Activated CD4-positive, alpha-beta T cell treated with anti-CD3 and anti-CD28 coated beads, Interleukin-2, amount 10 ng/mL, durations not matched to agents 7 days and 5 days (primary cell): ENCODE data around the gene ASAP2. TPM values are rescaled to one million over a fixed set of nuclear protein-coding genes. Genes with fewer than 3 reads are reported as not detected.

Source experiments
- CTCF ChIA-PET: fragments of 350-600 bp; sonication (Branson Sonifier 250); formaldehyde crosslinking; loops from one replicate; lab custom pipeline; 2021; ENCODE audit warnings: antibody characterized with exemption; lab: Charles Lee
- POLR2A ChIA-PET: fragments of 350-600 bp; sonication (Branson Sonifier 250); formaldehyde crosslinking; loops from one replicate; lab custom pipeline; 2021; ENCODE audit warnings: antibody characterized with exemption; lab: Charles Lee
- DNase-seq: peaks from one replicate; pipeline ENCODE4 v3.0.0-alpha.2; 2020
- H3K27ac Mint-ChIP-seq: one replicate; pipeline ENCODE4 v1.8.0; 2021; ENCODE audit warnings: mild to moderate bottlenecking, moderate library complexity, mixed read lengths
- H3K27me3 Mint-ChIP-seq: one replicate; pipeline ENCODE4 v1.8.0; 2021; ENCODE audit warnings: mixed read lengths
- H3K36me3 Mint-ChIP-seq: one replicate; pipeline ENCODE4 v1.8.0; 2021; ENCODE audit warnings: low read depth, mixed read lengths
- H3K4me1 Mint-ChIP-seq: one replicate; pipeline ENCODE4 v1.8.0; 2021; ENCODE audit warnings: mixed read lengths
- H3K4me3 Mint-ChIP-seq: one replicate; pipeline ENCODE4 v1.8.0; 2021; ENCODE audit warnings: mild to moderate bottlenecking, moderate library complexity, mixed read lengths
- H3K9me3 Mint-ChIP-seq: one replicate; pipeline ENCODE4 v1.8.0; 2021; ENCODE audit warnings: mixed read lengths
- total RNA-seq, 2 experiments: library from RNA; stranded (reverse); gene quantifications; one replicate each; pipeline ENCODE4 v1.2.3, GENCODE V29; 2021

The ASAP2 gene
- total RNA-seq, 2 experiments from 2014 or later, result 0.17 to 0.25 TPM

- no peak for DNase-seq
- Mint-ChIP-seq H3K27me3 (no peaks in the 10 kb centered on the region), H3K9me3 (no peaks in the 10 kb centered on the region), H3K27ac (no peak overlapping the region), H3K36me3 (peaks cover 42% of the 10 kb centered on the region), H3K4me3 (no peak overlapping the region), H3K4me1 (peaks cover 53% of the 10 kb centered on the region)
- ChIA-PET CTCF (no interaction called here), POLR2A (no interaction called here)
Measured at GRCh38 chr2:9416962-9417316, 210.3 kb downstream of the ASAP2 start.

GRCh38 chr2:9417725-9418124, 211.1 kb downstream of the ASAP2 start:
- no peaks in the 10 kb centered on the region for H3K27me3 Mint-ChIP-seq
- no peaks in the 10 kb centered on the region for H3K9me3 Mint-ChIP-seq
- peaks cover 59% of the 10 kb centered on the region for H3K4me1 Mint-ChIP-seq
- H3K4me3 Mint-ChIP-seq, result no peak overlapping the region
- H3K27ac Mint-ChIP-seq, result no peak overlapping the region
- DNase-seq, result no peak
- ChIA-PET POLR2A (interaction anchor here (0.6 kb wide), 1 partner anchor 8 kb away, joined by 8 read pairs; no protein-coding TSS in a partner anchor), CTCF (interaction anchor here (0.9 kb wide), 1 partner anchor 17 kb away, joined by 3 read pairs; no protein-coding TSS in a partner anchor)
- peaks cover 45% of the 10 kb centered on the region for H3K36me3 Mint-ChIP-seq

GRCh38 chr2:9418746-9419145, 212.1 kb downstream of the ASAP2 start:
- ChIA-PET POLR2A (no interaction called here), CTCF (interaction anchor here (0.9 kb wide), 1 partner anchor 16 kb away, joined by 3 read pairs; no protein-coding TSS in a partner anchor)
- peaks cover 45% of the 10 kb centered on the region for H3K36me3 Mint-ChIP-seq
- no peak for DNase-seq
- H3K27ac Mint-ChIP-seq, result no peak overlapping the region
- no peaks in the 10 kb centered on the region for H3K9me3 Mint-ChIP-seq
- H3K27me3 Mint-ChIP-seq, result no peaks in the 10 kb centered on the region
- no peak overlapping the region for H3K4me3 Mint-ChIP-seq
- H3K4me1 Mint-ChIP-seq, result peaks cover 59% of the 10 kb centered on the region

- Mint-ChIP-seq H3K9me3 (no peaks in the 10 kb centered on the region), H3K27ac (no peak overlapping the region), H3K27me3 (no peaks in the 10 kb centered on the region), H3K4me1 (peaks cover 51% of the 10 kb centered on the region), H3K36me3 (peaks cover 43% of the 10 kb centered on the region), H3K4me3 (no peak overlapping the region)
- ChIA-PET POLR2A (no interaction called here), CTCF (interaction anchor here (0.7 kb wide), 1 partner anchor 10 kb away, joined by 3 read pairs; no protein-coding TSS in a partner anchor)
- DNase-seq, result no peak
Measured at GRCh38 chr2:9419541-9419940, 212.9 kb downstream of the ASAP2 start.

GRCh38 chr2:9420495-9420894, 213.9 kb downstream of the ASAP2 start:
- Mint-ChIP-seq H3K4me3 (peak overlapping the region; percentile 14), H3K36me3 (peaks cover 43% of the 10 kb centered on the region), H3K9me3 (no peaks in the 10 kb centered on the region)

GRCh38 chr2:9422321-9423099, 215.9 kb downstream of the ASAP2 start:
- Mint-ChIP-seq H3K36me3 (peaks cover 31% of the 10 kb centered on the region), H3K4me3 (no peak overlapping the region), H3K27ac (no peak overlapping the region), H3K9me3 (no peaks in the 10 kb centered on the region), H3K27me3 (no peaks in the 10 kb centered on the region), H3K4me1 (peaks cover 37% of the 10 kb centered on the region)
- peak; percentile 58 for DNase-seq
- POLR2A ChIA-PET, result interaction anchor here (0.7 kb wide), 1 partner anchor 9 kb away, joined by 3 read pairs; no protein-coding TSS in a partner anchor
- CTCF ChIA-PET, result interaction anchor here (1.0 to 1.3 kb wide), 3 partner anchors 9 to 11 kb away, joined by 3 to 6 read pairs (median 4); no protein-coding TSS in a partner anchor

More at GRCh38 chr2:9420495-9420894, 213.9 kb downstream of the ASAP2 start:
- Mint-ChIP-seq H3K27ac (no peak overlapping the region), H3K4me1 (peaks cover 47% of the 10 kb centered on the region), H3K27me3 (no peaks in the 10 kb centered on the region)
- ChIA-PET CTCF (interaction anchor here (0.5 kb wide), 1 partner anchor 476 kb away, joined by 3 read pairs; no protein-coding TSS in a partner anchor), POLR2A (no interaction called here)
- no peak for DNase-seq

- Mint-ChIP-seq H3K27me3 (no peaks in the 10 kb centered on the region), H3K36me3 (peaks cover 24% of the 10 kb centered on the region)
Measured at GRCh38 chr2:9423100-9423921, 216.7 kb downstream of the ASAP2 start, which contains the start of the genes CPSF3 and ITGB1BP1. TSS of gene CPSF3 (plus strand) at chr2:9423654. CDS start at chr2:9423774, 120 bp downstream. TSS of gene ITGB1BP1 (minus strand) at chr2:9423528. CDS start at chr2:9418697, 4,831 bp downstream.

GRCh38 chr2:9423922-9424272, 217.3 kb downstream of the ASAP2 start:
- DNase-seq, result peak; percentile 39
- Mint-ChIP-seq H3K9me3 (no peaks in the 10 kb centered on the region), H3K4me1 (peaks cover 30% of the 10 kb centered on the region), H3K27me3 (no peaks in the 10 kb centered on the region), H3K27ac (no peak overlapping the region), H3K36me3 (peaks cover 22% of the 10 kb centered on the region), H3K4me3 (no peak overlapping the region)
- POLR2A ChIA-PET, result interaction anchor here (0.6 kb wide), 1 partner anchor 359 kb away, joined by 3 read pairs; no protein-coding TSS in a partner anchor
- CTCF ChIA-PET, result interaction anchor here (0.6 to 0.7 kb wide), 3 partner anchors 49 to 918 kb away, joined by 3 read pairs; no protein-coding TSS in a partner anchor

More at GRCh38 chr2:9423100-9423921, 216.7 kb downstream of the ASAP2 start, which contains the start of the genes CPSF3 and ITGB1BP1:
- CTCF ChIA-PET, result interaction anchor here (1.0 to 1.3 kb wide), 3 partner anchors 9 to 12 kb away, joined by 3 to 6 read pairs (median 4); no protein-coding TSS in a partner anchor
- POLR2A ChIA-PET, result interaction anchor here (0.6 to 0.7 kb wide), 2 partner anchors 10 to 360 kb away, joined by 3 read pairs; no protein-coding TSS in a partner anchor
- peak; percentile 97 for DNase-seq
- Mint-ChIP-seq H3K9me3 (no peaks in the 10 kb centered on the region), H3K4me1 (peaks cover 32% of the 10 kb centered on the region), H3K4me3 (no peak within 1 kb of the TSS), H3K27ac (no peak within 1 kb of the TSS)

GRCh38 chr2:9424447-9425164, 218.0 kb downstream of the ASAP2 start:
- Mint-ChIP-seq H3K27ac (no peak overlapping the region), H3K9me3 (no peaks in the 10 kb centered on the region), H3K36me3 (peaks cover 23% of the 10 kb centered on the region), H3K4me1 (peaks cover 26% of the 10 kb centered on the region), H3K4me3 (no peak overlapping the region), H3K27me3 (no peaks in the 10 kb centered on the region)
- DNase-seq, result no peak
- POLR2A ChIA-PET, result interaction anchor here (0.6 kb wide), 1 partner anchor 1121 kb away, joined by 4 read pairs; no protein-coding TSS in a partner anchor
- CTCF ChIA-PET, result interaction anchor here (0.6 to 0.7 kb wide), 3 partner anchors 48 to 917 kb away, joined by 3 read pairs; no protein-coding TSS in a partner anchor

GRCh38 chr2:9428965-9429577, 222.5 kb downstream of the ASAP2 start:
- Mint-ChIP-seq H3K36me3 (peaks cover 39% of the 10 kb centered on the region), H3K9me3 (no peaks in the 10 kb centered on the region), H3K4me3 (no peak overlapping the region), H3K27ac (no peak overlapping the region), H3K4me1 (peaks cover 14% of the 10 kb centered on the region), H3K27me3 (no peaks in the 10 kb centered on the region)
- ChIA-PET CTCF (interaction anchor here (0.8 to 1.1 kb wide), 3 partner anchors 9 to 17 kb away, joined by 3 read pairs; no protein-coding TSS in a partner anchor), POLR2A (no interaction called here)
- no peak for DNase-seq
